Hypothalamus (tissue), 51 donors: ENCODE data around the gene CNGA2.

Experiments used
- DNase-seq, 51 donors: peaks; one replicate each; lab custom pipeline; 2025; lab: John Stamatoyannopoulos, UW

CNGA2 gene

DNA sequence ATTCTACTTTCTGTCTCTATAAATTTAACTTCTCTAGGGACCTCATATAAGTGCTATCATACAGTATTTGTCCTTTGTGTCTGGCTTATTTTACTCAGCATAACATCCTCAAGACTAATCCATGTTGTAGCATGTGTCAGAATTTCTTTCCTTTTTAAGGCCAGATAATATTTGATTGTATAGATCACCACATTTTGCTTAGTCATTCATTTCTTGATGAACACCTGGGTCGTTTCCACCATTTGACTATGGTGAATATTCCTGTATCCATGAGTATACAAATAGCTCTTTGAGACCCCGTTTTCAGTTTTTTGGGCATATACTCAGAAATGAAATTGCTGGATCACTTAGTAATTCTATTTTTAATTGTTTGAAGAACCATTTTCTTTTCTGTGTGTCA is 12.0 kb downstream of the CNGA2 start:
- no peak for DNase-seq

DNA sequence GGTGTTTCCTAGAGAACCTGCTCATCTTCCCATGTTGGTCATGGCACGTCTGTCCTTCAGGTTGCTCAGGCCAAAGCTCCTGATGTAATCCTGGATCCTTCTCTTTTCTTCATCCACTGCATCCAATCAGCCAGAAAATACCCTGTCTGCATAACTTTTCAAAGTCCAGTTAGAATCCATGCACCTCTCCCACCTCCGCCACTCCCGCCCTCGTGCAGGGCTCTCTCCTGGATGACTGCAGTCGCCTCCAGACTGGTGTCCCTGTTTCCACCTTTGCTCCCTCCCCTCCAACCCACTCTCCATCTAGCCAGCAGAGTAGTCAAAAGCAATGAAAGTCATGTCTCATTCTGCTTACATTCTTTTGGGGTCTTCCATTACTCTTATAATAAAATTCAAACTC is 16.0 kb downstream of the CNGA2 start:
- DNase-seq = no peak

DNA sequence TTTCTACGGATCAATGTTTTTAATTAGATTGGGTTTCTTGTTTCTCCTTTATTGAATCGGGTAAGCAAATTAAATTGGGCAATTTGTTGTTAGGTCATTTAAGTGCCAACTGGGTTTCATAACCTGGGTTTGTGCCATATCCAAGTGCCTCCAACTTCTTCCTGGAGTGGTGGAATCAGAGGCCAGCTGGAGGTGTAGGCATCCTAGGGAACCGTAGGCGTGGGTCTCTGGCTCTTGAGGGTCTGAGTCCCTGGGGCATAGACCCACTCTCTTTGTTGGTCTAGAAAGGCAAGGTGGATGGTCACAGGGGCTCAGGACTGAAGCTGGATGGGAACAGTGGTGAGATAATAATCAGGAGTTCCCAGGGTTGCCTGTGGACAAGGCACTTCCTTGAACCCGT is 18.3 kb downstream of the CNGA2 start:
- DNase-seq = no peak

GRCh38 chrX:151753313-151754046 is 18.9 kb downstream of the CNGA2 start:
- peak in 38 of 51 donors; percentile 0 to 64 (median 10) for DNase-seq

DNA sequence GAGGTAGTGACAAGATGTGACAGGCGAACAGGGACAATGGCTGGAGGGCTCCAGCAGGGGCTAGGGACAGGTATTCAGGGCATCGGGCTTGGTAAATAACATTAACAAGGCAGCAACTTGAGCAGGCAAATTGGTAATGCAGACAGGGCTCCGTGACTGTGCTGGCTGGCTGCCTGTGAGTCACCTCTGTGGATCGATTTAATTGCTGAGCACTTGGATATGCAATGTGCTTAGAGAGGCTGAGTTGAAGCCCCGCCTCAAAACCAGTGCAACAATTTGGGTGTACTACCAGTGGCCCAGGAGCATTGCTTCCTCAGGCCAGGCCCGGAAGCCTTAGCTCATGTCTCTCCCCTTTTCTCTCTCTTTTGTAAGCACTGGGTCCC is 19.5 kb downstream of the CNGA2 start:
- DNase-seq = peak in 1 of 51 donors; percentile 9

DNA sequence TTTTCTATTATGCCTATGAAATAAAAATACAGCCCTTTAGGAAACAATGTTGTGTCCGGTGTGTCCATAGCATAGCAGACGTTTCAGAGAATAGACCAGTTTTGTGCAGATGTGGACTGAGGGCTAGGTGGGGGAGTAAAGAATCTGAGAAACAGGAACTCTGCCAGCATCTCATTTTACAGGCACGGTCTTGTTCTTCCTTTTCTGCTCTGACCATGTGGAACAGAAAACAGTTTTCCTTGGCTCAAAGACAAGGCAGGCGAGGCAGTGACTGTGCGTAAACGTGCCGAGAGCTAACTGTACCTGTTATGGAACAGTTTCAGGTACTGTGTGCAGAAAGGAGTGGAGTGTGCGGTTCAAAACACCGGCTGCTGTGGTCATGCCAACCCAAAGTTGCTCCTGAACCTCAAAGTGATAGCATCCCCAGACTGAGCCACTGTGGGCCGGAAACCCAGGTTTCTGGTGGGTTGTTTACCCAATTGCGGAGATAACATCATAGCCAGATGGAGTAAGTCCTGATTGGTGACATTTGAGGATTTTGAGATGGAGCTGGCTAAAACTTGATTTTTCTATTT is 20.2 kb downstream of the CNGA2 start:
- no peak for DNase-seq

DNA sequence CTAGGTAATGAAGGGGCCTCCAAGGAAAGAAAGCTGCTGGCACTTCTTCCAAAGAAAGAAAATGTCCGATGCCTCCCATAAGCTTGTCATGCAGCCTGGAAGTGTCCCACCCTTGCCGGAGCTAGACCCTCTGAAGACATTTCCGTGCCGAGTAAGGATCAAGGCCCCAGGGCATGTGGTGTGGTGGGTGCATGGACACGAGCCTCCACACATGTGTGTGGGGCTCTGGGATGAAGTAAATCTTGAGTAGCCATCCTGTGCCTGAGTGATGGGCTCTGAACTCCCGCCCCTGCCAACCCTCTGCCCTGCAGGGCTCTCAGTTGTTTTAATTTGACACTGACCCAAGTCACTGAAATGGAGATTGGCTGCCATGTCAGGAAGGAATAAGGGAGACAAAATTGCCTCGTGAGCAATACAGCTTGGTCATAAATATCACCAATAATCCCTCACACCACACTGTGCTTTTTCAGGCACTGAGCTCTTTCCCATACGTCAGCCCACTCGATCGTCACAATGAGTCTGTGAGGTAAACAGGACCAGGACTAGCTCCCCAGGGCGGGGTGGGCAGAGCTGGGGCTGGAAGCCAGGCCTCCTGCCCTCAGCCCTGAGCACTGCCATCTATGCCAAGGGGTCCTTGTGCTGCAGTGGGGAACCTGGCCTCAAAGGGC is 24.6 kb downstream of the CNGA2 start:
- no peak for DNase-seq

DNA sequence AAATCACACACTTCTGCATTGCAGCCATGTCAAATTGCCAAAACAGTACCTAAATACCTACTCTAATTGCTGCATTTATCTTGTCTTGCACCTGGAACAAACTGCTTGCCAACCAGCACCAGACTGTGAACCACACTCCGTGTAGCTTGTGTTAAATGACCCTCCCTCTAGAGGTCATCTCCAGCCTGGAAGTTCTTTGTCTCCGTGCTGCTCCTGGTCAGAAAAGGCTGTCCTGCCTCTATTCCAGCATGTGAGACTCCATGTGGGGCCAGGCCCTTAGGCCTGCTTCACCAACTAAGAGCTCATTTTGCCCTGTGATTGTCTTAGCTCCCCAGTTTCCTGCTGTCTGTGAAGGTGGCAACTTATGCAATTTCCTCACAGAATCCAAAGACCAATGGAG is 28.3 kb downstream of the CNGA2 start:
- DNase-seq = no peak

DNA sequence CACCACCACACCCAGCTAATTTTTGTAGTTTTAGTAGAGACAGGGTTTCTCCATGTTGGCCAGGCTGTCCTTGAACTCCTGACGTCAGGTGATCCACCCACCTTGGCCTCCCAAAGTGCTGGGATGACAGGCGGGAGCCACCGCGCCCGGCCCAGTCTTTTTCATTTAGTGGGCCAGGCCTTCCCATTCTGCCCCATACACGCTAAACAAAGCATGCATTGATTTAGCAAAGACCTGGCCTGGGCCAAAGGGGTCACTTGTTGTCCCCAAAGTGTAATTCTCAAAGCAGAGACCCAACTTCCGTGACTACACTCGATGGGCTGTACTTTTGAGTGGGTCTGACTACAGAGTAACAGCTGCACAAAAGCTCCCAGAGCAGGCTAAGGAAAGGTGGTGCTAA is 29.2 kb downstream of the CNGA2 start:
- DNase-seq = no peak

DNA sequence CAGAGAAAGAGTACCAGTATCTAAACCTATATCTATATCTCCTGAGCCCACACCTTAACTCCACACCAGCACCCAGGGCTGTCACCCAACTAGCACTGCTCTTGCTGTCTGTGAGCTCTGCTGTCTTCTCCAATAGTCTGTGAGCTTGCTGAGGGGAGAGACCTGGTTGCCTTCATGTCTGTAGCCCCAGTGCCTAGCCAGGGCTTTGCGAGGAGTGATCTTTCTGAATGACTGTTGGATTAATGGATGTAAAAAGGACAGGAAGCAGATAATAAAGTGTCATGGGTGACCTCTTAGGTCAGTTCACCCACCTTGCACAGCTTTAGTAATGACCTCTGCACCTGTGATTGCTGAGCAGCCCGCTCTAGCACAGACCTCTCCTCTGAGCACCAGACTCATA is 30.5 kb downstream of the CNGA2 start:
- no peak for DNase-seq

DNA sequence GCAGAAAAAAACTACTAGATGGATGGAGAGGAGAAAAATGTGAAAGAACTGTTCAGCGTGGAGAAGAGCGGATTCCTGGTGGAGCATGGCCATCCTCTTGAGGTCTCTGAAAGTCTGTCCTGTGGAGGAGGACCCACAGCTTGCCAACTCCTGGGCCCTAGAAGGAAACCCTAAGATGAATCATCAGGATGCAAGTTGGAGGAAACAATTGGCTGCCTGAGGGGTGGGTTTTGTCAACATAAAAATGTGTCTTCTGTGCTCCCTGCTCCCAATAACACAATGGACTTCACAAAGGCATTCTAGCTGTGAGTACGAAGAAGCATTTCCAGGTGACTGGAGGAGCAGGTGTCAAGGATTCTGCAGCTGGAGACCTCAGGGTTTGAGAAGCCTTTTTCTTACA is 37.2 kb downstream of the CNGA2 start:
- DNase-seq = no peak

DNA sequence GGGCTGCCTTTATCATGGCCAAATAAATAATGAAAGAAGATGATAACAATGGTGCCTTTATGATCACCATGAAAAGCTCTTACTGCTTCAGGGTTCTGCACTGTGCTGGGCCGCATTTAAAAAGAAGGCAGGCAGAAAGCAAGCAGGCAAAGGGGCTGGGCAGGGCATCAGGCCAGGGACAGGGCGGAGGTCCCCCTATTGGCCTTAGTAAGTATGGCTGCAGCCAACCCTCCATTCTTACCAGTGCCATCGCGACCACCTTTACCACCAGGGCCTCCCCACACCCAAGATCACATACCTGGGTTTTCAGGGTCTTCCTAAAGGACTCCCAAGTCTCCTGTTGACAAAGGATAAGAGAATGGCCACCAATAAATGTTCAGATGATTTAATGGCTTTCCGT is 38.9 kb downstream of the CNGA2 start:
- DNase-seq = no peak

GRCh38 chrX:151774421-151774820 is 39.9 kb downstream of the CNGA2 start:
- no peak for DNase-seq

- no peak for DNase-seq
Observed at GRCh38 chrX:151776181-151776731, 41.7 kb downstream of the CNGA2 start.

DNA sequence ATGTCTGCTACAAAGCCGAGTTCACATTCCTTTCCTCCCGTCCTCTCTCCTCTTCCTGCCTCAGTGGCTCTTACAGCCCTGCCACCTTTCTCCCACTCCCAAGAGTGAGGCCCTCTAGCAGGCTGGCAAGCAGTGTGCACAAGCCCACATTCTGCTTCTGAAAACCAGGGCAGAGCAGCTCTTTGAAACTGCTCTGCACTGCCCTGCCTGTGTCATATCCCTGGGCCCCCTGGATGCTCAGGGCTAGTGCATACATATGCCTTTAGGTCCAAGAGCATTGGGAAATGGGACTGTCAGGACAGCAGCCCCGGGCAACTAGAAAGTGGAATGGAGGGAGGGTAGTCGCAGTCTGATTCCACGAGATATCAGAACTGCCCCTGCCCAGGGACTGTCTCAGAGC is 42.4 kb downstream of the CNGA2 start:
- no peak for DNase-seq

DNA sequence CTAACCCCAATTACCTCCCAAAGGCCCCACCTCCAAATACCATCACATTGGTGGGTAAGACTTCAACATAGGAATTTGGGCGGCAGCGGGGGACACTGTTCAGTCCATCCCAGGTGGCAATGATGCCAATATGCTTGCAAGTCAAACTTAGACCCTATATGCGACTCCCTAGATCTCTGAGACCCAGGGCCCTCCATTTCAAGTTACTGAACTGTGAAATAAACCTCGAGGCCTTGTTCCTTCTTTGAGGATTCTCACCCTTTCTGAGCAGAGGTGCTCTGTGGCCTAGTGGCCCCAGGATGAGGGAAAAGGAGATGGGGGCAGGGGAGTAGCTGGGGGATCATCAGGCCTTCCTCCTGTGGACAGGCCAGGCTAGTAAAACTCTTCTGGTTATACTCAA is 44.7 kb downstream of the CNGA2 start:
- DNase-seq = no peak

DNA sequence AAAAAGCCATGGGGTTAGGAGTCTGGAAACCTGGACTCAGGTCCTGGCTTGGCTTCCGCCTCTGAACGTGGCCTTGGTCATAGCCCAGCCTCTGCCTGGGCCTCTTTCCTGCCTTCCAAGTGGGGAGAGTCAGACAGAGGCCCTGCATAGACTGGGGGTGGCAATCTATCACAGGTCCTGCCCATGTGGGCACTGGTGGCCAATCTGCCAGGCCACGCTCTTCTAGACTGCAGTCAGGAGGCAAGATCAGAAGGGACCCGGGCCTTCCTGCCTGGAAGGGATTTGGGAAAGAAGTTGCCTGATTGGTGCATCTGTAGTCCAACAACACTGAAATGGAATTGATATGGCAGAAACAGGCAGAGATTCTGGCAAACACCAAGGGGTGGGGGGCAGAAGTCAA is 46.1 kb downstream of the CNGA2 start:
- DNase-seq = no peak

DNA sequence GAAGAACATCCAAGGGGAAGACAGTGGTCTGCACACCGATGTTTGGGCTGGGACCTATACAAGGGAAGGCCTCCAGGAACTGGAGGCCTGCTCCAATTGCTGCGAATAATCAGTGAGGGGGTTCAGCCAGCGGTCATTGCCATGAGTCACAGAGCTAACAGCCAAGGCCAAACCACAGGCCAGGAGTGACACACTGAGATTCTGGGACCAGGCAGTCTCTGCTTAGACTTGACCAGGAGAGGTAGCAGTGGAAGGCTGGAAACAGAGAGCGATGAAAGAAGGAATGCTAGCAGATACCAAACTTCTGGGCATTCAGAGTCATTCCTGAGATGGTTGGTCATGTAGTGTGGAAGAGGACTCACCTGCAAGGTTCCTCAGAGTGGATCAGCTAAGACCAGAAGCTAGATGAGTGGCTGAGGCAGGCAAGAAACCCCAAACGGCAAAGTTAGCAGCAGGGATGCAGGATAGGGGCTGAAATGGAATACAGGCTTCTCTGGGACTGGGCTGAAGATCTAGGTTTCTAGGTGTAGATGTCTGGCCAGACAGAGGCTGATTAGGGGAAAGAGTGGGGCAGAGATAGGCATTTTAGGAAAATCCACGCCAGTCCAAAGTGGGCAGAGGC is 54.7 kb downstream of the CNGA2 start:
- DNase-seq = no peak

DNA sequence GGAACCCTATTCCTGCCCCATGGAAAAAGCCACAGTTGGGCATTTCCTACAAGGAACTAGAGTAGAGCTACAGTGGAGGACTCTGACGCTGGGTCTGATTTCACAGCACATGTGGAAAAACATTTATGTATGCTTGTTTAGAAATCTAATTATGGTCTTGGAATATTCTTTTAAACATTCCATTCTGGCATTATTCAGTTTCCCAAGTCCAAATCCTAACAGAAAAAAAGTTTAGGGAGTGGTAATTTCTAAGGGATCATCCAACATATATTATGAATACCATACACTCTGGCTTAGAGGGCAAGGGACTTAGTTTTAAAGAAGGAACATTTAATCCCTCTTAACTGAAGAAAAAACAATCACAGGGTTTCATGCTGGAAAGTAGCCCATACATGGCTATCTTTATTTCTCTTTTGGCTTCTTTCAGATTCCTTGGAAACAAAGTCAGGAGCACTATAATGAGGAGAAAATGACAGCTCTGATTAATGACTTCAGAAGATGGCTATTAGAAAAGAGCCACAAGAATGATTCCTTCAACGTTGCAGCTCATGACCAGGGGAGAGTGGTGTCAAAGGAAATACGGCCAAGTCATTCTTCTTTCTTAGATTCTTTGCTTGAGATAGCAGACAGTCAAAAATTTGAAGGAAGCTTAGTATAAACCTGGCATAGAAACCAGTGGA is 56.1 kb downstream of the CNGA2 start:
- DNase-seq = no peak

- DNase-seq = no peak
Observed at GRCh38 chrX:151791961-151792360, 57.4 kb downstream of the CNGA2 start.

GRCh38 chrX:151792505-151792904 is 58.0 kb downstream of the CNGA2 start:
- no peak for DNase-seq
